Measurements from ENCODE around the gene RABL3.
"Not testable (repeated sequence)": the region's sequence is repeated elsewhere in the genome, so short reads cannot be mapped to it uniquely, and the experiment has no call there.

RABL3 gene

DNA sequence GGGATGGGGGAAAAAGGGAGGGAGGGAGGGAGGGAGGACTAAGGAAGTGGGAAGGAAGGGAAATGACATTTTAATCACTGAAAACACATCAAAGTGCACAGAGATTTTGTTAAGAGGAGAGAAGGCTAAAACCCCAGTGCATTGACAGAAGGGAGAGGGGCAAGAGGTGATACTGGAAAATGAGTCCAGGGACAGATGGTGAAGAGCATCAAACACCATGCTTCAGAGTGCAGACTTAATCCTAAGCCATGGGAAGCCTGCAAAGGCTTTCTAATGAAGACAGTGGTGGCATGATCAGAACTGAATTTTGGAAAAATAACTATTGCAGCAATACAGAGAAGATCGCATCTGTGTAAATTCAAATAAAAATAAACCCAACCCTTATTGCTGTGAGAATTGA is 102.1 kb downstream of the RABL3 start:
- Histone ChIP-seq H4K20me1 (no peaks in the 10 kb centered on the region), H3K4me1 (peaks cover 29% of the 10 kb centered on the region), H3K9ac (no peak overlapping the region), H3K27me3 (no peaks in the 10 kb centered on the region), H3K4me2 (peak overlapping the region; percentile 32; the same call in 1 of the 2 replicates), H3K9me3 (peaks cover 15% of the 10 kb centered on the region), H3K27ac (no peak overlapping the region), H3K36me3 (no peaks in the 10 kb centered on the region), H3K4me3 (no peak overlapping the region)
- TF ChIP-seq Cebpa-rat (IDR thresholded peaks at IDR 0.05) = no peak

GRCh38 chr3:120638820-120639219 is 103.5 kb downstream of the RABL3 start:
- not testable (repeated sequence) for H3K36me3 ChIP-seq, H4K20me1 ChIP-seq, H3K9ac ChIP-seq, H3K27me3 ChIP-seq, H3K27ac ChIP-seq, H3K4me3 ChIP-seq, H3K4me2 ChIP-seq
- H3K9me3 ChIP-seq = peaks cover 15% of the 10 kb centered on the region
- peaks cover 29% of the 10 kb centered on the region for H3K4me1 ChIP-seq

- H3K27ac ChIP-seq = no peak overlapping the region
- TF ChIP-seq Cebpa-rat (IDR thresholded peaks at IDR 0.05) = no peak
Observed at GRCh38 chr3:120637851-120638559, 104.3 kb downstream of the RABL3 start.

DNA sequence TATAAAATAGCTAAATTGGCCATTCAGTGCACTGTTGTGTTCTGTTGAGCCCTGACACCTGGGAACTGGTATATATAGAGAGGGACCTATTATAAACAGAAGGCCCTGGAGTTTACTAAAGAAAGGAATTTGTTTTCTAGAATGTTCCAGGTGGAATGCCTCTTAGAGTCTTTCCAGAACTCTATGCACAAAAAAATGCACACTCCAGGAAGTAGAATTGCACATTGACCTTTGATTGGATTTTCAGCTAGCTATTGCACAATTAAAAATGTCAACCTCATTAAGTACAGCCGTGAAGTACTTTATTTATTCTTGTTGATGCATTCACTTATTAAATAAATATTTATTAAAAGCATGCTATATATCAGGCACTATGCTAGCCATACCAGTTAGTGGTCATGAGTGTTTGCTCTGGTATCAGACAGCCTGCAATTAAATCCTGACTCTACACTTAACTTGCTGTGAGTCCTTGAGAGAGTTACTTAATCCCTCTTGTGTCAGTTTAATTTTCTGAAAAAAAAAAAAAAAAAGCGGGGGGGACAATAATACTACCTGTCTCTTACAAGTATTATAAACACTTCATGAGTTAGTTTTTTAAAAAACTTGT is 105.4 kb downstream of the RABL3 start:
- Histone ChIP-seq H3K9ac (no peak overlapping the region), H3K4me3 (no peak overlapping the region), H3K27me3 (no peaks in the 10 kb centered on the region), H3K4me2 (no peak overlapping the region), H3K36me3 (no peaks in the 10 kb centered on the region), H4K20me1 (no peaks in the 10 kb centered on the region), H3K4me1 (peaks cover 19% of the 10 kb centered on the region), H3K9me3 (peaks cover 15% of the 10 kb centered on the region), H3K27ac (no peak overlapping the region)
- no peak for TF ChIP-seq Cebpa-rat (IDR thresholded peaks at IDR 0.05)

More at GRCh38 chr3:120637851-120638559, 104.3 kb downstream of the RABL3 start:
- no peaks in the 10 kb centered on the region for H4K20me1 ChIP-seq
- no peak overlapping the region for H3K9ac ChIP-seq
- H3K4me2 ChIP-seq = no peak overlapping the region
- no peaks in the 10 kb centered on the region for H3K27me3 ChIP-seq
- no peaks in the 10 kb centered on the region for H3K36me3 ChIP-seq
- peaks cover 29% of the 10 kb centered on the region for H3K4me1 ChIP-seq
- no peak overlapping the region for H3K4me3 ChIP-seq
- H3K9me3 ChIP-seq = peaks cover 15% of the 10 kb centered on the region

Data from BLaER1 (cell line).